H9 (cell line): ENCODE measurements around the gene PHF12. TPM values are rescaled to one million over a fixed set of nuclear protein-coding genes. Genes with fewer than 3 reads are reported as not detected.

ENCODE experiments used
- DNase-seq: peaks from one replicate; pipeline ENCODE4 v3.0.0-alpha.2; 2017
- H2AFZ ChIP-seq: one replicate; pipeline ENCODE4 v1.6.1; 2013; ENCODE audit warnings: mild to moderate bottlenecking, low read length, control low read depth, moderate library complexity
- H2AK5ac ChIP-seq: 2 replicates; pipeline ENCODE4 v1.6.1; 2013; ENCODE audit warnings: low read length, control low read depth, mixed read lengths; ENCODE audit not compliant: insufficient read length
- H2BK120ac ChIP-seq: one replicate; pipeline ENCODE4 v1.6.1; 2013; ENCODE audit warnings: low read depth, mild to moderate bottlenecking, low read length, control low read depth, inconsistent platforms; ENCODE audit not compliant: poor library complexity, severe bottlenecking
- H2BK12ac ChIP-seq: 2 replicates; pipeline ENCODE4 v1.6.1; 2013; ENCODE audit warnings: low read length, control low read depth, mixed read lengths, low read depth; ENCODE audit not compliant: insufficient read length
- H2BK15ac ChIP-seq: 2 replicates; pipeline ENCODE4 v1.6.1; 2013; ENCODE audit warnings: low read depth, low read length, control low read depth
- H2BK20ac ChIP-seq: one replicate; pipeline ENCODE4 v1.6.1; 2013; ENCODE audit warnings: low read depth, mild to moderate bottlenecking, low read length, control low read depth, inconsistent platforms; ENCODE audit not compliant: poor library complexity, severe bottlenecking
- H2BK5ac ChIP-seq: 2 replicates; pipeline ENCODE4 v1.6.1; 2013; ENCODE audit warnings: low read length, control low read depth, mixed read lengths; ENCODE audit not compliant: insufficient read length
- H3K14ac ChIP-seq: 2 replicates; pipeline ENCODE4 v1.6.1; 2013; ENCODE audit warnings: low read length, control low read depth; ENCODE audit not compliant: insufficient read depth
- H3K18ac ChIP-seq: 2 replicates; pipeline ENCODE4 v1.6.1; 2013; ENCODE audit warnings: low read depth, mild to moderate bottlenecking, mixed read lengths, low read length, control low read depth; ENCODE audit not compliant: insufficient read length
- H3K23ac ChIP-seq: 2 replicates; pipeline ENCODE4 v1.6.1; 2013; ENCODE audit warnings: low read length, control low read depth, mixed read lengths, low read depth; ENCODE audit not compliant: insufficient read length
- H3K23me2 ChIP-seq: 2 replicates; pipeline ENCODE4 v1.6.1; 2013; ENCODE audit warnings: low read depth, mild to moderate bottlenecking, mixed read lengths, low read length, control low read depth; ENCODE audit not compliant: insufficient read length, poor library complexity, severe bottlenecking
- H3K27ac ChIP-seq: 2 replicates; pipeline ENCODE4 v1.5.1; 2013; ENCODE audit warnings: low read length, control low read depth, mixed read lengths, low read depth; ENCODE audit not compliant: insufficient read length
- H3K27me3 ChIP-seq: 2 replicates; pipeline ENCODE4 v1.6.1; 2013; ENCODE audit warnings: low read length, control low read depth, inconsistent platforms; ENCODE audit not compliant: insufficient read depth
- H3K4ac ChIP-seq: 2 replicates; pipeline ENCODE4 v1.6.1; 2013; ENCODE audit warnings: low read depth, mild to moderate bottlenecking, control low read depth, inconsistent platforms, low read length, moderate library complexity
- H3K4me1 ChIP-seq: 2 replicates; pipeline ENCODE4 v1.6.1; 2013; ENCODE audit warnings: low read length, control low read depth, inconsistent platforms; ENCODE audit not compliant: insufficient read depth
- H3K4me2 ChIP-seq: 2 replicates; pipeline ENCODE4 v1.6.1; 2013; ENCODE audit warnings: low read length, control low read depth, mixed read lengths; ENCODE audit not compliant: insufficient read length, insufficient read depth
- H3K56ac ChIP-seq: 2 replicates; pipeline ENCODE4 v1.6.1; 2013; ENCODE audit warnings: low read depth, mild to moderate bottlenecking, mixed read lengths, low read length, control low read depth; ENCODE audit not compliant: insufficient read length
- H3K79me1 ChIP-seq: 2 replicates; pipeline ENCODE4 v1.6.1; 2013; ENCODE audit warnings: low read depth, mild to moderate bottlenecking, moderate library complexity, low read length, control low read depth, inconsistent platforms; ENCODE audit not compliant: insufficient read depth, poor library complexity, severe bottlenecking
- H3K79me2 ChIP-seq: 2 replicates; pipeline ENCODE4 v1.6.1; 2013; ENCODE audit warnings: low read length, control low read depth, inconsistent platforms; ENCODE audit not compliant: insufficient read depth
- H3K9ac ChIP-seq: 2 replicates; pipeline ENCODE4 v1.6.1; 2013; ENCODE audit warnings: low read length, control low read depth, mixed read lengths; ENCODE audit not compliant: insufficient read length; ENCODE audit errors: extremely low read depth
- H3K9me3 ChIP-seq: one replicate; pipeline ENCODE4 v1.6.1; 2013; ENCODE audit warnings: low read depth, low read length, inconsistent platforms; ENCODE audit not compliant: control insufficient read depth
- H3T11ph ChIP-seq: one replicate; pipeline ENCODE4 v1.6.1; 2013; ENCODE audit warnings: mild to moderate bottlenecking, low read length, control low read depth, inconsistent platforms
- H4K20me1 ChIP-seq: one replicate; pipeline ENCODE4 v1.6.1; 2013; ENCODE audit not compliant: control insufficient read depth, insufficient read length, insufficient read depth
- H4K5ac ChIP-seq: 2 replicates; pipeline ENCODE4 v1.6.1; 2013; ENCODE audit warnings: low read depth, mild to moderate bottlenecking, mixed read lengths, low read length, control low read depth; ENCODE audit not compliant: insufficient read length
- H4K8ac ChIP-seq: replicated peaks from 2 replicates; pipeline ENCODE4 v1.6.1; 2013; ENCODE audit warnings: low read length, control low read depth, mixed read lengths, low read depth; ENCODE audit not compliant: insufficient read length
- H4K91ac ChIP-seq: 2 replicates; pipeline ENCODE4 v1.6.1; 2013; ENCODE audit warnings: low read depth, mild to moderate bottlenecking, moderate library complexity, mixed read lengths, low read length, control low read depth; ENCODE audit not compliant: insufficient read length
- H3K27ac Mint-ChIP-seq, 3 experiments: 2 replicates in 2 of 3; 3 replicates in 1 of 3; pipeline ENCODE4 v1.8.0; 2020 to 2021; ENCODE audit warnings: mixed read lengths in 3 of 3, mild to moderate bottlenecking in 1 of 3, moderate library complexity in 1 of 3
- H3K27me3 Mint-ChIP-seq: 2 replicates; pipeline ENCODE4 v1.8.0; 2021; ENCODE audit warnings: low read depth, mild to moderate bottlenecking, moderate library complexity, mixed read lengths
- H3K36me3 Mint-ChIP-seq, 3 experiments: 2 replicates in 2 of 3; 3 replicates in 1 of 3; pipeline ENCODE4 v1.8.0; 2020 to 2021; ENCODE audit warnings: low read depth in 3 of 3, mixed read lengths in 3 of 3; ENCODE audit not compliant: insufficient read depth in 1 of 3
- H3K4me1 Mint-ChIP-seq, 2 experiments: 2 replicates each; pipeline ENCODE4 v1.8.0; 2020; ENCODE audit warnings: mixed read lengths in 2 of 2
- H3K4me3 Mint-ChIP-seq, 2 experiments: 2 replicates in 1 of 2; 3 replicates in 1 of 2; pipeline ENCODE4 v1.8.0; 2020 to 2021; ENCODE audit warnings: mild to moderate bottlenecking in 2 of 2, mixed read lengths in 2 of 2, moderate library complexity in 1 of 2
- H3K9me3 Mint-ChIP-seq, 2 experiments: 2 replicates in 1 of 2; 3 replicates in 1 of 2; pipeline ENCODE4 v1.8.0; 2020; ENCODE audit warnings: mild to moderate bottlenecking in 2 of 2, mixed read lengths in 2 of 2, moderate library complexity in 1 of 2
- CTCF ChIP-seq: fragments of 200-600 bp; sonication (generic); conservative IDR thresholded peaks from 3 replicates; pipeline ENCODE4 v1.8.0; 2021; ENCODE audit warnings: antibody characterized with exemption, mild to moderate bottlenecking
- WGBS: extraction: QIAGEN DNeasy Blood & Tissue Kit; methylation state at CpG from one replicate; pipeline ENCODE4 v1.1.7; 2013; ENCODE audit warnings: missing lambda C conversion rate, low lambda C conversion rate, mixed read lengths; ENCODE audit not compliant: insufficient read length; ENCODE audit errors: extremely low coverage; 5-methylcytosine and 5-hydroxymethylcytosine counted together
- total RNA-seq: library from RNA; stranded (reverse); gene quantifications from 2 replicates; pipeline ENCODE4 v1.2.1, GENCODE V29; 2021

PHF12 gene
- total RNA-seq, 1 experiment from 2014 or later: 62.1 TPM

DNA sequence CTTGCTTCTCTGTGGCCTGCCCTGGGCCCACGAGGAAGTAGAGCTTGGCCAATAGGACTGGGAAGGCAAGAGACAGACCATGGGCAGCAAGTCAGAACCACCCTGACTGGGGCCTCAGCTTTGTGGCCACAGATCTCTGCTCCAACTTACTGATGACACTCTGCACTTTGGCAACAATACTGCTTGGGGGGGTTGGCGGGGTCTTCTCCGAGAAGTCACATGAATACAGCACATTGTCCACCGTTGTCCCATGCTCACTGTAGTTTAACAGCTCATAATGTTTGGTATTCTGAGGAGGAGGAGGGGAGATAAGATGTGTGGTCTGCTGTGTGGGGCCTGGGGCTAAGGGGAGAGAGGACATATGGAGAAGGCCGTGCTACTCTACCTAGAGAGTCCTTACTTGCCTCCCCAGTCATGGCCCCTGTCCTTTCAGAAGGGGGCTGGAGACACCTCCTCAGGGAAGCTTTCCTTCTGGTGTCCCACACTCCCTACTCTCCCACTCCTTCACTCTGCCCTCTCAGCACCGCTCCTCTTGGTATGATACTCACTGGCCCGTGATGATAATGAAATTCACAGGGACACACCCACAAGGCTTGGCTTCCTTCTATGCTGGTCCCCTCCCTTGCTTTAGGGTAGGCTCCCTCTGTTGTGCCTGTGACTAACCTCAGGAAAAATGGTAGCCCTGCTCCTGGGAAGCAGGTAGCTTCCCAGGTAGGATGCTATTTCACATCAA, 44.4 kb downstream of the PHF12 start:
- Mint-ChIP-seq H3K36me3 (peaks cover 43 to 70% (median 51%) of the 10 kb centered on the region in 3 experiments), H3K4me3 (no peak overlapping the region; a peak in 1 of 5 replicates), H3K27me3 (peaks cover 3% of the 10 kb centered on the region; the same call in 1 of the 2 replicates), H3K27ac (peak overlapping the region in 1 of 3 experiments; percentile 79; a peak in 3 of 7 replicates), H3K4me1 (peaks cover 29 to 50% of the 10 kb centered on the region in 2 experiments), H3K9me3 (peaks cover 0 to 3% of the 10 kb centered on the region in 2 experiments; a peak in 2 of 5 replicates)
- no peak overlapping the region for H3K18ac ChIP-seq
- H3K56ac ChIP-seq: no peak overlapping the region
- H3K27ac ChIP-seq: no peak overlapping the region
- H3K14ac ChIP-seq: no peak overlapping the region
- H3K4me1 ChIP-seq: peaks cover 5% of the 10 kb centered on the region; the same call in 1 of the 2 replicates
- H4K5ac ChIP-seq: no peak overlapping the region
- H3K79me1 ChIP-seq: no peaks in the 10 kb centered on the region
- no peak for DNase-seq
- no peak overlapping the region for H2BK5ac ChIP-seq
- no peaks in the 10 kb centered on the region for H3K79me2 ChIP-seq
- H3K9me3 ChIP-seq: no peaks in the 10 kb centered on the region
- no peak overlapping the region for H3T11ph ChIP-seq
- no peaks in the 10 kb centered on the region for H3K27me3 ChIP-seq
- no peak overlapping the region for H2BK120ac ChIP-seq
- no peak overlapping the region for H3K4me2 ChIP-seq
- H2AFZ ChIP-seq: no peak overlapping the region
- H2BK12ac ChIP-seq: no peak overlapping the region
- H4K8ac ChIP-seq: no peak overlapping the region
- H3K23ac ChIP-seq: no peak overlapping the region
- no peak overlapping the region for H3K9ac ChIP-seq
- no peak for TF ChIP-seq CTCF
- H3K23me2 ChIP-seq: no peaks in the 10 kb centered on the region
- H2BK20ac ChIP-seq: no peak overlapping the region
- no peak overlapping the region for H3K4ac ChIP-seq
- no peak overlapping the region for H2BK15ac ChIP-seq
- no peaks in the 10 kb centered on the region for H4K20me1 ChIP-seq
- no CpG with 5 or more reads among the region's 7 CpGs for WGBS
- no peak overlapping the region for H4K91ac ChIP-seq
- H2AK5ac ChIP-seq: no peak overlapping the region
